ENCODE data around the gene CDH6. TPM values are rescaled to one million over a fixed set of nuclear protein-coding genes. Genes with fewer than 3 reads are reported as not detected.

CDH6 gene
- total and polyA plus RNA-seq, 2 experiments from 2014 or later, result 0.60 to 1.1 TPM

GRCh38 chr5:31232273-31232888, 38.9 kb downstream of the CDH6 start:
- ATAC-seq (peak; percentile 89), DNase-seq (ENCODE audit: low spot score) (peak; percentile 89)
- no peaks in the 10 kb centered on the region for H3K79me2 ChIP-seq (replicated peaks; ENCODE audit: insufficient read depth)
- no peaks in the 10 kb centered on the region for H3K9me3 Mint-ChIP-seq
- no peak overlapping the region for H3K4me2 ChIP-seq
- H3K27me3 ChIP-seq (ENCODE audit: insufficient read depth), result no peaks in the 10 kb centered on the region
- H3K36me3 Mint-ChIP-seq (ENCODE audit: low read depth), result no peaks in the 10 kb centered on the region
- H3K27ac Mint-ChIP-seq, result no peak overlapping the region
- H4K20me1 ChIP-seq (replicated peaks; ENCODE audit: insufficient read depth), result no peaks in the 10 kb centered on the region
- no peaks in the 10 kb centered on the region for H3K4me1 ChIP-seq (ENCODE audit: insufficient read depth)
- no peak overlapping the region for H3K4me3 Mint-ChIP-seq
- no peak overlapping the region for H2AFZ ChIP-seq
- peaks cover 6% of the 10 kb centered on the region; the same call in 2 of the 3 replicates for H3K4me1 Mint-ChIP-seq
- TF ChIP-seq CTCF (conservative IDR thresholded peaks at IDR 0.05; ENCODE audit: low read depth in 2 of 2), result peak; percentile 88 to 91
- TF ChIP-seq CREB1 (CRISPR knock-in tag; IDR thresholded peaks at IDR 0.05; ENCODE audit: low read depth), result no peak
- TF ChIP-seq JUNB (IDR thresholded peaks at IDR 0.05; ENCODE audit: unreplicated experiment), result no peak
- H3K36me3 ChIP-seq (ENCODE audit: insufficient read depth), result no peaks in the 10 kb centered on the region
- no peaks in the 10 kb centered on the region for H3K27me3 Mint-ChIP-seq (ENCODE audit: insufficient read depth, low read depth, poor library complexity)
- no peak overlapping the region for H3K4me3 ChIP-seq
- H3K27ac ChIP-seq (ENCODE audit: low read depth), result no peak overlapping the region
- H3K9me2 ChIP-seq (ENCODE audit: insufficient read depth), result no peaks in the 10 kb centered on the region
- no peaks in the 10 kb centered on the region for H3F3A ChIP-seq (replicated peaks; ENCODE audit: low read depth)

- Mint-ChIP-seq H3K4me3 (no peak overlapping the region), H3K9me3 (no peaks in the 10 kb centered on the region), H3K27me3 (ENCODE audit: insufficient read depth, low read depth, poor library complexity) (no peaks in the 10 kb centered on the region), H3K27ac (no peak overlapping the region), H3K36me3 (ENCODE audit: low read depth) (no peaks in the 10 kb centered on the region), H3K4me1 (peaks cover 11% of the 10 kb centered on the region; the same call in 2 of the 3 replicates)
- Histone ChIP-seq H3K36me3 (ENCODE audit: insufficient read depth) (no peaks in the 10 kb centered on the region), H3K4me2 (no peak overlapping the region), H3F3A (replicated peaks; ENCODE audit: low read depth) (no peaks in the 10 kb centered on the region), H2AFZ (no peak overlapping the region), H3K9me2 (ENCODE audit: insufficient read depth) (no peaks in the 10 kb centered on the region), H3K79me2 (replicated peaks; ENCODE audit: insufficient read depth) (no peaks in the 10 kb centered on the region), H3K27me3 (ENCODE audit: insufficient read depth) (no peaks in the 10 kb centered on the region), H3K4me3 (no peak overlapping the region), H3K27ac (ENCODE audit: low read depth) (no peak overlapping the region), H3K4me1 (ENCODE audit: insufficient read depth) (no peaks in the 10 kb centered on the region), H4K20me1 (replicated peaks; ENCODE audit: insufficient read depth) (no peaks in the 10 kb centered on the region)
- no peak for ATAC-seq
- TF ChIP-seq ETS1 (IDR thresholded peaks at IDR 0.05), result no peak
- no peak for TF ChIP-seq NANOG (IDR thresholded peaks at IDR 0.05; ENCODE audit: borderline replicate concordance)
- no peak for TF ChIP-seq CREB1 (CRISPR knock-in tag; IDR thresholded peaks at IDR 0.05; ENCODE audit: low read depth)
- no peak for TF ChIP-seq STAT1 (IDR thresholded peaks at IDR 0.05; ENCODE audit: unreplicated experiment)
- TF ChIP-seq JUNB (IDR thresholded peaks at IDR 0.05; ENCODE audit: unreplicated experiment), result no peak
- TF ChIP-seq EZH2 (IDR thresholded peaks at IDR 0.05; ENCODE audit: low read depth, unreplicated experiment), result no peak
- no peak for TF ChIP-seq ZNF462 (CRISPR knock-in tag; IDR thresholded peaks at IDR 0.05)
- TF ChIP-seq ZNF331 (CRISPR knock-in tag; IDR thresholded peaks at IDR 0.05; ENCODE audit: low read depth), result no peak
- TF ChIP-seq POLR2AphosphoS5 (IDR thresholded peaks at IDR 0.05; ENCODE audit: low read depth), result no peak
- TF ChIP-seq CTCF (conservative IDR thresholded peaks at IDR 0.05; ENCODE audit: low read depth in 2 of 2), result no peak
- no peak for DNase-seq (ENCODE audit: low spot score)
Measured at GRCh38 chr5:31235381-31235780, 41.9 kb downstream of the CDH6 start.
